CD4-positive, alpha-beta T cell treated with Interleukin-15 for 4 hours (primary cell): ENCODE results near the gene ESPNL.

Source experiments
- DNase-seq: peaks from one replicate; pipeline ENCODE4 v3.0.0-alpha.2; 2020; ENCODE audit warnings: low spot score

The ESPNL gene

DNA sequence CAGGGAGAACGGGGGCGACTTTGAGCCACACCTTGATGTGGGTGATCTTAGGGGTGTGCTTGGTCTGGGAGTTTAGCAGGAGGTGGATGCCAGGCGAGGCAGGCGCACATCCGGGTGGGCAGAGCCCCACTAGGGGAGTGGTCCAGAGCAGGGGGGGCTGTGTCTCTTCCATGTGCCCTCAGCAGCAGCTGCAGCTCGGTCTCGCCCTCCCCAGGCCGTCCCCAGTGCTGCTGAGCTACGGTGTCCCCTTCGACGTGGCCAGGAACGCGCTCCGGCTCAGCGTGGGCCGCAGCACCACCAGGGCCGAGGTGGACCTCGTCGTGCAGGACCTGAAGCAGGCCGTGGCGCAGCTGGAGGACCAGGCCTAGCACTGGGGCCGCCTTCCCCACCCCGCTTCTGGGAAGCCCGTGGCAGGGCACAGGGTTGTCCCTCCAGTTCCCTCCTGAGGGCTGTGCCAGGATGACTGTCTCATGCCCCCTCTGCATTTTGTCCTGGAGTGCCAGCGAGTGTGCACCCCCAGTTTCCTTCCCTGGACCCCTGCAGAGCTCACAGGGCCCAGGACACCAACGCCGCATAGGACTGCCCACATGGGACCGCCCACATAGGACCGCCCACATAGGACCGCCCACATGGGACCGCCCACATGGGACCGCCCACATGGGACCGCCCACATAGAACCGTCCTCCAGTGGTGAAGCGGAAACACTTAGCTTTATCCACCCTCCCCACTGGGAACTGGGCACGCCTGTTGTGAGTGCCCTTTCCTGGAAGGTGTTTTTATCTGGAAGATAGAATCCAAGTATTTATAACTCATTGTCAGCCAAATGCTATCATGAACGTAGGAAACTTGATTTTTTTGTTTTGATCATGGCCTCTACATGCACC lies 1.9 kb upstream of the ESPNL start:
- DNase-seq = no peak

- no peak for DNase-seq
Measured at GRCh38 chr2:238098901-238099713, 1.0 kb upstream of the ESPNL start.

GRCh38 chr2:238099714-238100048 lies 459 bp upstream of the ESPNL start:
- DNase-seq = no peak

DNA sequence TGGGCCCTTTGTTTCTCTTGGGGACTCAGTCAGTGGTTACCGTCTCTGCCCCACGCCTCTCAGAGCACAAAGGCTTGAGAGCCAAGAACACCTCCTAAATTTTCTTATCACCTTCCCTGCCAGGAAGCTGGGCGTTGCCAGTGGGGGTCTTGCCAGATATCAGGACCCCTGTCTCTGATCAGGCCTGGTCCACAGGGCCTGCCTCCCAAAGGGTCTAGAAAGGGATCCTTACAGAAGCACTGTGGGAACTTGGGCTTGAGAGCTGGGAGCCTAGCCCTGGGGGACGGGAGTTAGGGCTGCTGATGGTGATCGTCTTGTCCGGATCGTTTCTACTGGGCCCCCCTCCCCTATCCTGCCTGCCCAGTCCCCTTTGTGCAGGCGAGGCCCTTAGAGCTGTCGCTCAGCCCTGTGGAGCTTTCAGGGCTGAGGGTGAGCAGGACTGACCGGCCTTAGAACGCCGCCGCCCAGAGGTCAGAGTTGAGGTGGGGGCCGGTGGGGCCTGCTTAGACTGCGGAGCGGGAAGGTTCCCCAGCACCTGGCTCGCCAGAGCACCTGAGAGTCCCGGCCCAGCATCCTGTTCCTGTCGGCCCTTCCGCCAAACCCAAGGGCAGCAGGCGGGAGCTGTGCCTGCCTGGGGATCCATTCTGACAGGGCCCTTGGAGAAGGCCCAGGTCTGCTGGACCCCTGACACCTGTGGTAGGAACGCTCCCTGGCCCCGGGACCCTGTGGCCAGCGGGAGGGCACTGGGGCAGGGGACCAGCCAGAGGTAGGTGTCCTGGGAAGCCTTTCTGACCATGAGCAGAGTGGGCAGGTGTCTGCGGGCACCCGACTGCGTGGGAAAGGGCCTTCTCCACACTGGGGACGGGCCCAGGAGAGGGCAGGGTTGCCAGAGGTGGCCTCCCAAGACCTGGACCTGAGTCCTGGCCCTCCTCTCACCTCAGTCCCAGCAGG lies 956 bp downstream of the ESPNL start:
- no peak for DNase-seq

GRCh38 chr2:238101891-238102841 lies 2.0 kb downstream of the ESPNL start:
- no peak for DNase-seq

DNA sequence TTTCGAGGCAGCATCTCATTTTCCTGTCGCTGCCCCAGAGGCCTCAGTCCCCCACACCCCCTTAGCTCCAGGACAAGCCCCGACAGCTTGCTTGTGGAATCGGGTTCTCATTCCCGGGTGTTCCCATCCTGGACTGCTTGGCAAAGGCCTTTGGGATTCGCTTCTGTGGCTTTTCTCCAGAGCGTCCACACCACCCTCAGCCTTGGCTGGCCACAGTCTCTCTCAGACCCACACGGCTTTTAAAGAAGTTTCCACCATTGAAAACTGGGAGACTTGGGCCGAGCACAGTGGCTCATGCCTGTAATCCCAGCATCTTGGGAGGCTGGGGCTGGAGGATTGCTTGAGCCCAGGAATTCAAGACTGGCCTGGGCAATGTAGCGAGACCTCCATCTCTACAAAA lies 2.7 kb downstream of the ESPNL start:
- no peak for DNase-seq

DNA sequence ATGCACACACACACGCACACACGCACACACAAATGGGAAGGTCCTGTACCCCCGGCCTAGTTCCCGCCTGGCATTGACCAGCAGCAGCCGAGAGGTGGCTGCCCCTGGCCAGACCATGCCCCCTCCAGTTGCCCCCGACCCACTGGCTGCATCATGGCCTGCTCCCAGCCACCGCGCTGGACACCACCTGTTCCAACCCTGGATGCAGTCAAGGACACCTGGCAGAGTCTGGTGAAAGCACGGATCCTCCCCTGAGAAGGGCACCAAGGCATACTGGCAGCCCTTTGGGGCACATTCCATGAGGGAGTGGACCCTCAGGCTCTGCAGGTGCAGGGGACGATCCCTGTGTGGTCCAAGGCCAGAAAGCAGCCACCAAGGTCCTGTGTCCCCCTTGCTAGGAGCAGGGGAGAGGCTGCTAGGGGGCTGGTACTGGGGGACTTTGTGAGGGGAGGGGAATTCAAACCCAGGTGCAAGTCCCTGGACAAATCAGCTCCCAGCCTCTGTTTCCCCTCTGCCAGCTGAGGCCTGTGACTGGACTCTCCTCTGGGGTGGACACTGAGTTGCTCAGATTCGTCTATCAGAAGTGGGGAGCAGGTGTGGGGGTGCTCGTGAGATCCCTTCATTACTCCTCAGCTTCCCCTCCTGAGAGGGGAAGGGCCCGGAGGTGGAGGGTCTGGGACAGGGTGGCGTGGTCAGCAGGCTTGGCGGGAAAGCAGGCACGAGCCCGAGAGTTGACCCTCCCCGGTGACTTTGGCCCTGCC lies 3.5 kb downstream of the ESPNL start:
- no peak for DNase-seq

DNA sequence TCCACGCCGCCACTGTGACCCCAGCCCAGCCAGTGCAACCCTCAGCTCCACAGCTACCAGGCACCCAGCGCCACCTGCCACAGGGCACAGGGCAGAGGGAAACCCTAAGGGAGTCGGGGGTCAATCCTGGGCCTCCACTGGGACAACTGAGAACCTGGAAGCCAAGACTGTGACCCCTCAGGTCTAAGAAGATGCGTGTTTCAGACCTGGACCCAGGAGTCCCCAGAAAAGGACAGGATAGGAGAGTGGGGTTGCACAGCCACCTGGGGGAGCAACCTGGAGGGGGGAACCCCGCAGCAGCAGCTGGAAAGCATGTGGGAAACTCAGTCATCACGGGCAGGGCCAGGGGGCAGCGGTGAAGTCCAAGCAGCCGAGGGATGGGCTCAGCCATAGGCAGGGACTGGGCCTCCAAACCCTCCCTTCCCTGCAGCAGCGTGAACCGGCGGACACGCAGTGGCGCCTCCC lies 4.1 kb downstream of the ESPNL start:
- no peak for DNase-seq

DNA sequence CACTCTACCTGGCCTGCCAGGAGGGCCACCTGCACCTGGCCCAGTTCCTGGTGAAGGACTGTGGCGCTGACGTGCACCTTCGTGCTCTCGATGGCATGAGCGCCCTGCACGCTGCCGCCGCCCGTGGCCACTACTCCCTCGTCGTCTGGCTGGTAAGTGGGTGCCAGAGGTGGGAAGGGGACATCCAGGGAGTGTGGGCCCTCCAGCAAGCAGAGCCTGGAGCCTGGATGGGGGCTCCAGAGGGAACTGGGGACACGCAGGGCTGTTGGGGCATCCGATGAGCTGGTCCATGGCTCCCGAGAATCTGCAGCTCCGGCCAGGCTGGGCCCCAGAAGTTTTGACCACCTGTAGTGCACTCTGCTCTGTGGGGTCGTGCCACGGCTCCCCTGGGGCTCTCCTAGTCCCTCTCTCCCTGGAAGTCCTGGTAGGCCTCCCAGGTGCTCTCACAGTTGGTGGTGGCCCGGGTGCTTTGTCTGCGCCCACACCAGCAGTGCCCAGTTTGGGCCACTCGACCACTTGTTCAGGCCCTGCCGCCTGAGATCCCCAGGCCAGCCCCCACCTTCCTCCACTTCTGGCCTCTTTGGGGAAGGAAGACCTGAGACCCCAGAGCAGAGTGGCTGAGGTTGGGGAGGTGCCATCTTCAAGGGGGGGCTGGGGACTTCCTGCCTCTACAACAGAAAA lies 4.7 kb downstream of the ESPNL start:
- DNase-seq = no peak

- no peak for DNase-seq
Measured at GRCh38 chr2:238105506-238106338, 5.6 kb downstream of the ESPNL start.

DNA sequence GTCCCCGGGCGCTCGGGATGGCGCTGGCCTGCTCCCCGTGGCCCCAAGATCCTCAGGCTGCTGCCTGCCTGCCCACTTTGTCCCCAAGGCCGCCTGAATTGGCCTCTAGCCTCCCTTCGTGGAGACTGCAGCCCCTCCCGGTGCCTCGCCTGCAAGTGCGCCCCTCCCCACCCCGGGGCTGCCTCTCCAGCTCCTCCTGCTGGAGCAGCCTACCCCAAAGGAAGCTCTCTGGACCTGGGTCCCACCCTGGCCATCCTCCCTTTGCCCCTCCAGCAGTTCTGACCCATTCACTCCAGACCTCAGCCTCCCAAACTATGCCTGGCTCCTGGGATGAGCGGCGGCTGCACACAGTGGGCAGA lies 6.2 kb downstream of the ESPNL start:
- DNase-seq = no peak

DNA sequence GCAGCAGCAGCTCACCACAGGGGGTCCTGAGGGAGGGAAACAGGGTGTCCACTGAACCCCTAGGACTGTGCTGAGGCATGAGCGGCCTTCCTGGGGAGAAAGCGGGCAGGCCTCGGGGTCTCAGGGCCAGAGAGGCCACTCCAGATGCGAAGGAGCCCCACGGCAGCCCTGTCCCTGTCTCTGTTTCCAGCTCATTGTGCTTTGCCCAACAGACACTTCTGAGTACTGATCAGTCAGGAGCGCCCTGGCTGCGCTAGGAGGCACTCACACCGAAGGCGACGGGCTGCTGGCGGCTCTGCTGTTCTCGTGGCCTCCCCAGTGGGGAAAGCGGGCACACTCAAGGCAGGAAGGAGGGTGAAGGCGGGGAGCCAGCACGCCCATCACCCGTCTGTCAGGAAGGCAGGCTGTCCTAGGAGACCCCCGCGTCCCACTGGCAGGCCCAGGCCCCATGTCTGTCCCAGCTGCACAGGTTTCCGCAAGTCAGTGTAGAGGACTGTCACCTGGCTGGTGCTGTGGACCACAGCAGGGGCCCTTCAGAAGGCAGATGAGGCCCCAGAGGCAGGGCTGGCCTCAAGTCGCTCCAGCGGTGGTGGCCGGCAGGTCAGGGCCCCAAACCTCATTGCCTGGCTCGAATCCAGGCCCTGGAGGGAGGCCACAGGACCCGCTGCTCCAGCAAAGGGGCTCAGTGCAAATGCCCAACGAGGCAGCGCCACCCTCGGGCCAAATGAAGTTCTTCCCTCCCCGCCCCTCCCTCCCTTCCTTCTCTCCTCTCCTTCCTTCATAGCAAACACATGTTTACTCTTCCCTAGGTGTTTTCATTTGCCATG lies 6.8 kb downstream of the ESPNL start:
- no peak for DNase-seq

DNA sequence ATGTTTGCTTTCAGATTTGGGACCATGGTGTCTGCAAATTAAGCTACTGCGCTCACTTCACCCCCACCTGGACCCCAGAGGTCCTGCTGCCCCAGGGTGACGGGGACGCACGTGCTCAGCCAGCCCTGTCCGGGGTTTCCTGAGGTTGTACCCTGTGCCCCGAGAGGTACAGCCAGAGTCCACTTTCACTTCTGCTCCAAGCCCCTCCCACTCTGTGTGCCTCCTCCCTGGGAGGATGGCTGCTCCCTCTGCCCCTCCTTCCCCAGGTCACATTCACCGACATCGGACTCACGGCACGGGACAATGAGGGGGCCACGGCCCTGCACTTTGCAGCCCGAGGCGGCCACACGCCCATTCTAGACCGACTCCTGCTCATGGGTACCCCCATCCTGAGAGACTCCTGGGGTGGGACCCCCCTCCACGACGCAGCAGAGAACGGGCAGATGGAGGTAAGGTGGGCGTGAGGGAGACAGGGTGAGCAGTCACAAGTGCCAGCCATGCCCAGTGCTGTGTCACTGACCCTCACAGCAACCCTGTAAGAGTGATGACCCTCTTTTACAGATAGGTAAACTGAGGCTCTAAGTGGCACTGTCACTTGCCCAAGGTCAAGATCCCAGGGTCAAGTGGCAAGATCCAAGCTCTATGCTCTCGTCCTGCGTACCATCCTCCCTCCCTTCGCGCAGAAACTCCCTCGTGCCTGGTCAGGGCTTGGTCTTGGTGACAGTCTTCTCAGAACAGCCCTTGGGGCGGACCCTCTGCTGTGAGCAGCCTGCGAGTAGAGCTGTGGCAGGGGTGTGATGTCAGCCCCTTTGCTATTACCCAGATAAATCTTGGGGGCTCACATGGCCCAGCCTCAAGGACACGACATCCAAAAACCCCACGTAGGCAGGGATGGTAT lies 7.6 kb downstream of the ESPNL start:
- no peak for DNase-seq

- no peak for DNase-seq
Measured at GRCh38 chr2:238108423-238109183, 8.5 kb downstream of the ESPNL start.

DNA sequence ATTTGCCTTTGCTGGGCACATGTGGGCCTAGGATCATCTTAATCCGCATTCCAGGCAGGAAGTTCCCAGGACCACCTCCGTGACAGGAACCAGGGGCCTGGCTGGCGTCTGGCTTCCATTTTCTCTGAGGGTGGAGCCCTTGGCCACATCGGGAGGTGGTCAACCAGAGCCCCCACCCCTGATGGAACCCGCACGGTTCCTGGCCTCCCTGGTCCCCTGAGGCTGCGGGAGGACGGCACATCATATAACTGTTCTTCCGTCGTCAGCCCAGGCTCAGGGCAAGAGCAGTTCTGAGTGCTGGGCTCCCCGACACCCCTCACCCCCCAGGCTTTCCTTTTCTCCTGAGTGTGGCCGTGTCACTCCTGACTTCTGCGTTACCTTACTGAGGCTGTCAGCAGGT lies 13.5 kb downstream of the ESPNL start:
- no peak for DNase-seq

DNA sequence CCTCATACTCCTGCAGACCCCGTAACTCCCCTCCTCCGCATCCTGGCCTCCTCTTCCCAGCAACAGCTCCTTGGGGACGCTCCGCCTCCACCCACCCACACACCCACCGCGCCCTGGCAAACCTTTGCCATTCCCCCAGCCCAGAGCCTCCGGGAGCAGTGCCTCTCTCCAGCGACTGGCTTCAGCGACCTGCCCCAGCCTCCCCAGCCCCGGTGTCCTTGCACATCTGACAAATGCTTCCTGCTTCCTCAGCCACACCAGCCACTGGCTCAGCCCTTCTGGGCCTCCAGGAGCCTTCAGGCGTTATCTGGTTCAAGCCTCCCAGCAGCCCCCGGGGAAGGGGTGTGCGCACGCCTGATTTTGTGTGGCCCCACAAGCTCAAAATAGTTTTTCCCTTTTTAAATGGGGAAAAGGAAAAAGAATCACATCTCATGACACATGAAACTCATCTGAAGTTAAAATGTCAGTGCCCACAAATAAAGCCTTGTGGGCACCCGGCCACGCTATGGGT lies 14.2 kb downstream of the ESPNL start:
- DNase-seq = no peak
